Prostate gland (tissue), 2 donors: Measurements from ENCODE around the gene CNTNAP2.

Source experiments
- POLR2A ChIP-seq: fragments of 450-650 bp; IDR thresholded peaks from one replicate; pipeline ENCODE4 v1.6.1; 2016; ENCODE audit warnings: antibody characterized with exemption, mild to moderate bottlenecking
- POLR2AphosphoS5 ChIP-seq: sonication (generic); formaldehyde crosslinking; IDR thresholded peaks from one replicate; pipeline ENCODE4 v1.6.1; 2017; ENCODE audit warnings: antibody characterized with exemption
- TF ChIP-seq, protein P1 (sequence below), 4 experiments: fragments of 200-600 bp in 2 of 4; fragments of 450-650 bp in 2 of 4; sonication (generic) in 2 of 4; IDR thresholded peaks; 1 replicate in 3 of 4; 2 replicates in 1 of 4; pipeline ENCODE4 v1.5.1; 2016 to 2019; ENCODE audit warnings: antibody characterized with exemption in 4 of 4, mild to moderate bottlenecking in 2 of 4, moderate library complexity in 2 of 4

DNA sequence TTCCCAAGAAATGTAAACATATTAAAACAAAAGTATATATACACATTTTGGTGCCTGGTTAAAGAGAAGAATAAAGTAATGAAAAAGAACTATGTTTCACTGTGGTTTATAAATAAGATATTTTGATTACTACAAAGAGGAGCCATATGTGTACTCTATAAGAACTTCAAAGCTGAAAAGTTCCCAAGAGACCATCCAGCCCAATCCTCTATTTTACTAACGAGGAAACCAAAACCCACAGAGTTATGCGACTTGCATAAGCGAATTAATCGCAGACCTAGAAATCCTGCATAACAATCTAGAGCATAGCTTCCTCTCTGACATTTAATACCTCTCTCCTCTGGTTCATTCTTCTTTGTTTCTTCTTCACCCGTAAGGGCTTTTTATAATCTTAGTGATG is 937.1 kb downstream of the CNTNAP2 start:
- TF ChIP-seq, protein P1, sequence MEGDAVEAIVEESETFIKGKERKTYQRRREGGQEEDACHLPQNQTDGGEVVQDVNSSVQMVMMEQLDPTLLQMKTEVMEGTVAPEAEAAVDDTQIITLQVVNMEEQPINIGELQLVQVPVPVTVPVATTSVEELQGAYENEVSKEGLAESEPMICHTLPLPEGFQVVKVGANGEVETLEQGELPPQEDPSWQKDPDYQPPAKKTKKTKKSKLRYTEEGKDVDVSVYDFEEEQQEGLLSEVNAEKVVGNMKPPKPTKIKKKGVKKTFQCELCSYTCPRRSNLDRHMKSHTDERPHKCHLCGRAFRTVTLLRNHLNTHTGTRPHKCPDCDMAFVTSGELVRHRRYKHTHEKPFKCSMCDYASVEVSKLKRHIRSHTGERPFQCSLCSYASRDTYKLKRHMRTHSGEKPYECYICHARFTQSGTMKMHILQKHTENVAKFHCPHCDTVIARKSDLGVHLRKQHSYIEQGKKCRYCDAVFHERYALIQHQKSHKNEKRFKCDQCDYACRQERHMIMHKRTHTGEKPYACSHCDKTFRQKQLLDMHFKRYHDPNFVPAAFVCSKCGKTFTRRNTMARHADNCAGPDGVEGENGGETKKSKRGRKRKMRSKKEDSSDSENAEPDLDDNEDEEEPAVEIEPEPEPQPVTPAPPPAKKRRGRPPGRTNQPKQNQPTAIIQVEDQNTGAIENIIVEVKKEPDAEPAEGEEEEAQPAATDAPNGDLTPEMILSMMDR (IDR thresholded peaks at IDR 0.05) = no peak
- TF ChIP-seq POLR2A = no peak
- TF ChIP-seq POLR2AphosphoS5 = no peak
